HepG2 (cell line): ENCODE results near the gene HS3ST4. TPM values are rescaled to one million over a fixed set of nuclear protein-coding genes. Genes with fewer than 3 reads are reported as not detected.
A peak's percentile ranks its signal among the peaks of the same experiment; 100 is the strongest.

Experiments
- ATF7-NPFF ChIP-seq: sonication (generic); formaldehyde crosslinking; IDR thresholded peaks from 2 replicates; pipeline ENCODE4 v1.8.1; 2023; ENCODE audit warnings: mild to moderate bottlenecking, low read depth, missing genetic modification reagents, moderate library complexity
- HDAC2 ChIP-seq: sonication (generic); formaldehyde crosslinking; IDR thresholded peaks from 2 replicates; pipeline ENCODE4 v1.4.0; 2020; ENCODE audit warnings: missing genetic modification reagents
- HMG20A ChIP-seq: IDR thresholded peaks from 2 replicates; pipeline ENCODE4 v1.6.1; 2016; ENCODE audit warnings: borderline replicate concordance
- HNF4A ChIP-seq: sonication (generic); formaldehyde crosslinking; IDR thresholded peaks from 2 replicates; pipeline ENCODE4 v1.4.0; 2020; ENCODE audit warnings: missing genetic modification reagents
- LBX2 ChIP-seq: sonication (generic); formaldehyde crosslinking; IDR thresholded peaks from 2 replicates; pipeline ENCODE4 v1.5.0; 2020; ENCODE audit warnings: missing genetic modification reagents, mild to moderate bottlenecking, borderline replicate concordance
- NR1H2 ChIP-seq: sonication (generic); formaldehyde crosslinking; IDR thresholded peaks from 2 replicates; pipeline ENCODE4 v1.8.1; 2022; ENCODE audit warnings: low read depth, missing genetic modification reagents, borderline replicate concordance
- RARA ChIP-seq: IDR thresholded peaks from 2 replicates; pipeline ENCODE4 v1.6.1; 2016; ENCODE audit warnings: missing genetic modification reagents, missing compliant biosample characterization
- SMARCC2 ChIP-seq: fragments of 450-650 bp; IDR thresholded peaks from 2 replicates; pipeline ENCODE4 v1.6.1; 2017; ENCODE audit warnings: antibody characterized with exemption, mild to moderate bottlenecking
- SNRNP70 ChIP-seq: fragments of 200-400 bp; formaldehyde crosslinking; IDR thresholded peaks from 2 replicates; pipeline ENCODE4 v1.6.1; 2017; ENCODE audit warnings: mild to moderate bottlenecking, low read depth, low read length, moderate library complexity
- STAG1 ChIP-seq: sonication (generic); formaldehyde crosslinking; IDR thresholded peaks from 2 replicates; pipeline ENCODE4 v1.4.0; 2020; ENCODE audit warnings: missing genetic modification reagents
- ZNF121 ChIP-seq: sonication (generic); formaldehyde crosslinking; IDR thresholded peaks from 2 replicates; pipeline ENCODE4 v1.5.0; 2020; ENCODE audit warnings: mild to moderate bottlenecking, missing genetic modification reagents
- ZNF205 ChIP-seq: IDR thresholded peaks from 2 replicates; pipeline ENCODE4 v1.6.1; 2018; ENCODE audit warnings: missing biosample characterization, missing genetic modification reagents
- ZNF496 ChIP-seq: sonication (generic); formaldehyde crosslinking; IDR thresholded peaks from 2 replicates; pipeline ENCODE4 v1.8.1; 2023; ENCODE audit warnings: mild to moderate bottlenecking, moderate library complexity, missing genetic modification reagents; ENCODE audit not compliant: insufficient replicate concordance
- ZNF512B ChIP-seq: sonication (generic); formaldehyde crosslinking; IDR thresholded peaks from 2 replicates; pipeline ENCODE4 v1.5.1; 2020; ENCODE audit warnings: missing genetic modification reagents, mild to moderate bottlenecking, borderline replicate concordance
- ZNF530 ChIP-seq: sonication (generic); formaldehyde crosslinking; IDR thresholded peaks from 2 replicates; pipeline ENCODE4 v1.5.0; 2020; ENCODE audit warnings: low read depth, mild to moderate bottlenecking, missing genetic modification reagents
- ZNF878 ChIP-seq: sonication (generic); formaldehyde crosslinking; IDR thresholded peaks from 2 replicates; pipeline ENCODE4 v1.8.1; 2023; ENCODE audit warnings: mild to moderate bottlenecking, missing genetic modification reagents, moderate library complexity
- polyA plus RNA-seq, 8 experiments: library from polyadenylated mRNA; depleted of rRNA in 3 of 8; stranded (reverse) in 7 of 8; unstranded in 1 of 8; fragments of >200 nt; fragmentation: Illumina TruSeq in 4 of 8; extraction: Trizol in 4 of 8; gene quantifications; 2 replicates each; pipeline versions ENCODE4 v1.2.1 to v1.2.3, GENCODE V29; 2011 to 2016; ENCODE audit warnings: low read depth in 4 of 8, missing spikeins in 1 of 8, mixed read lengths in 1 of 8; ENCODE audit not compliant: insufficient read depth in 1 of 8
- total RNA-seq, 5 experiments: library from RNA; depleted of rRNA; stranded (reverse); fragments of >200 nt; fragmentation: Illumina TruSeq; extraction: Trizol; gene quantifications; 2 replicates each; pipeline ENCODE4 v1.2.3, GENCODE V29; 2016; ENCODE audit warnings: low read depth in 1 of 5
- TF ChIP-seq, protein P1 (sequence below): sonication (generic); formaldehyde crosslinking; IDR thresholded peaks from 2 replicates; pipeline ENCODE4 v1.4.0; 2020; ENCODE audit warnings: missing genetic modification reagents, low read depth, mild to moderate bottlenecking, borderline replicate concordance
- TF ChIP-seq, protein P2 (sequence below): sonication (generic); IDR thresholded peaks from 2 replicates; pipeline ENCODE4 v1.6.1; 2016; ENCODE audit warnings: low read depth, borderline replicate concordance
- TF ChIP-seq, protein P3 (sequence below): sonication (generic); formaldehyde crosslinking; IDR thresholded peaks from 2 replicates; pipeline ENCODE4 v1.4.0; 2020; ENCODE audit warnings: low read depth, mild to moderate bottlenecking, missing genetic modification reagents
- TF ChIP-seq, protein P4 (sequence below): sonication (generic); formaldehyde crosslinking; IDR thresholded peaks from 2 replicates; pipeline ENCODE4 v1.4.0; 2020; ENCODE audit warnings: missing genetic modification reagents, borderline replicate concordance

The HS3ST4 gene
- total and polyA plus RNA-seq, 2 of the 13 experiments (the other 11 are each of a cell fraction or from before 2014, with no cell fraction given) = not detected

GRCh38 chr16:25838724-25839186 is 147.0 kb downstream of the HS3ST4 start (continued):
- TF ChIP-seq ZNF512B (CRISPR knock-in tag) (no peak), HNF4A (CRISPR knock-in tag) (0 out of 2 replicates have a peak, but pooled peaks have one; percentile 6), NR1H2 (no peak), SMARCC2 (no peak), STAG1 (peak; percentile 77), ZNF530 (CRISPR knock-in tag) (no peak), ZNF878 (CRISPR knock-in tag) (no peak), RARA (CRISPR knock-in tag) (no peak), SNRNP70 (no peak), LBX2 (CRISPR knock-in tag) (no peak), ZNF121 (CRISPR knock-in tag) (no peak), ATF7-NPFF (CRISPR knock-in tag) (no peak), HMG20A (CRISPR knock-in tag) (no peak), ZNF496 (CRISPR knock-in tag) (no peak), ZNF205 (CRISPR knock-in tag) (no peak), HDAC2 (no peak)
- TF ChIP-seq, protein P1, sequence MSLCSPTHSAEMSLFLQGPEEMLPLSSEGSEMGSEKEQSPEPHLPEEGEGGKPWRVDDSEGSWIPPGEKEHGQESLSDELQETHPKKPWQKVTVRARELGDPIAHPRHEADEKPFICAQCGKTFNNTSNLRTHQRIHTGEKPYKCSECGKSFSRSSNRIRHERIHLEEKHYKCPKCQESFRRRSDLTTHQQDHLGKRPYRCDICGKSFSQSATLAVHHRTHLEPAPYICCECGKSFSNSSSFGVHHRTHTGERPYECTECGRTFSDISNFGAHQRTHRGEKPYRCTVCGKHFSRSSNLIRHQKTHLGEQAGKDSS = no peak
- TF ChIP-seq, protein P2, sequence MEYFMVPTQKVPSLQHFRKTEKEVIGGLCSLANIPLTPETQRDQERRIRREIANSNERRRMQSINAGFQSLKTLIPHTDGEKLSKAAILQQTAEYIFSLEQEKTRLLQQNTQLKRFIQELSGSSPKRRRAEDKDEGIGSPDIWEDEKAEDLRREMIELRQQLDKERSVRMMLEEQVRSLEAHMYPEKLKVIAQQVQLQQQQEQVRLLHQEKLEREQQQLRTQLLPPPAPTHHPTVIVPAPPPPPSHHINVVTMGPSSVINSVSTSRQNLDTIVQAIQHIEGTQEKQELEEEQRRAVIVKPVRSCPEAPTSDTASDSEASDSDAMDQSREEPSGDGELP = no peak
- TF ChIP-seq, protein P3, sequence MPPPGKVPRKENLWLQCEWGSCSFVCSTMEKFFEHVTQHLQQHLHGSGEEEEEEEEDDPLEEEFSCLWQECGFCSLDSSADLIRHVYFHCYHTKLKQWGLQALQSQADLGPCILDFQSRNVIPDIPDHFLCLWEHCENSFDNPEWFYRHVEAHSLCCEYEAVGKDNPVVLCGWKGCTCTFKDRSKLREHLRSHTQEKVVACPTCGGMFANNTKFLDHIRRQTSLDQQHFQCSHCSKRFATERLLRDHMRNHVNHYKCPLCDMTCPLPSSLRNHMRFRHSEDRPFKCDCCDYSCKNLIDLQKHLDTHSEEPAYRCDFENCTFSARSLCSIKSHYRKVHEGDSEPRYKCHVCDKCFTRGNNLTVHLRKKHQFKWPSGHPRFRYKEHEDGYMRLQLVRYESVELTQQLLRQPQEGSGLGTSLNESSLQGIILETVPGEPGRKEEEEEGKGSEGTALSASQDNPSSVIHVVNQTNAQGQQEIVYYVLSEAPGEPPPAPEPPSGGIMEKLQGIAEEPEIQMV (CRISPR knock-in tag) = no peak
- TF ChIP-seq, protein P4, sequence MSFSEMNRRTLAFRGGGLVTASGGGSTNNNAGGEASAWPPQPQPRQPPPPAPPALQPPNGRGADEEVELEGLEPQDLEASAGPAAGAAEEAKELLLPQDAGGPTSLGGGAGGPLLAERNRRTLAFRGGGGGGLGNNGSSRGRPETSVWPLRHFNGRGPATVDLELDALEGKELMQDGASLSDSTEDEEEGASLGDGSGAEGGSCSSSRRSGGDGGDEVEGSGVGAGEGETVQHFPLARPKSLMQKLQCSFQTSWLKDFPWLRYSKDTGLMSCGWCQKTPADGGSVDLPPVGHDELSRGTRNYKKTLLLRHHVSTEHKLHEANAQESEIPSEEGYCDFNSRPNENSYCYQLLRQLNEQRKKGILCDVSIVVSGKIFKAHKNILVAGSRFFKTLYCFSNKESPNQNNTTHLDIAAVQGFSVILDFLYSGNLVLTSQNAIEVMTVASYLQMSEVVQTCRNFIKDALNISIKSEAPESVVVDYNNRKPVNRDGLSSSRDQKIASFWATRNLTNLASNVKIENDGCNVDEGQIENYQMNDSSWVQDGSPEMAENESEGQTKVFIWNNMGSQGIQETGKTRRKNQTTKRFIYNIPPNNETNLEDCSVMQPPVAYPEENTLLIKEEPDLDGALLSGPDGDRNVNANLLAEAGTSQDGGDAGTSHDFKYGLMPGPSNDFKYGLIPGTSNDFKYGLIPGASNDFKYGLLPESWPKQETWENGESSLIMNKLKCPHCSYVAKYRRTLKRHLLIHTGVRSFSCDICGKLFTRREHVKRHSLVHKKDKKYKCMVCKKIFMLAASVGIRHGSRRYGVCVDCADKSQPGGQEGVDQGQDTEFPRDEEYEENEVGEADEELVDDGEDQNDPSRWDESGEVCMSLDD = no peak
